ENCODE data around the gene PLEKHN1.

Gene PLEKHN1

GRCh38 chr1:978069-978834 lies 12.0 kb downstream of the PLEKHN1 start:
- no peak for TF ChIP-seq CTCF (IDR thresholded peaks at IDR 0.05; ENCODE audit: insufficient read depth, low read depth, low read length, missing control alignments)
- no peak overlapping the region for H3K4me3 ChIP-seq (ENCODE audit: low read length)
- DNase-seq (ENCODE audit: low read depth): no peak

GRCh38 chr1:978835-979743 lies 12.8 kb downstream of the PLEKHN1 start:
- no peak overlapping the region for H3K4me3 ChIP-seq (ENCODE audit: low read length)
- no peak for TF ChIP-seq CTCF (IDR thresholded peaks at IDR 0.05; ENCODE audit: insufficient read depth, low read depth, low read length, missing control alignments)

GRCh38 chr1:979744-980072 lies 13.4 kb downstream of the PLEKHN1 start:
- no peak overlapping the region for H3K4me3 ChIP-seq (ENCODE audit: low read length)
- no peak for DNase-seq (ENCODE audit: low read depth)
- no peak for TF ChIP-seq CTCF (IDR thresholded peaks at IDR 0.05; ENCODE audit: insufficient read depth, low read depth, low read length, missing control alignments)

More at GRCh38 chr1:978835-979743, 12.8 kb downstream of the PLEKHN1 start:
- DNase-seq (ENCODE audit: low read depth): no peak

- TF ChIP-seq CTCF (IDR thresholded peaks at IDR 0.05; ENCODE audit: insufficient read depth, low read depth, low read length, missing control alignments): no peak
- no peak overlapping the region for H3K4me3 ChIP-seq (ENCODE audit: low read length)
Observed at GRCh38 chr1:980137-980571, 13.9 kb downstream of the PLEKHN1 start.

GRCh38 chr1:980602-981395 lies 14.5 kb downstream of the PLEKHN1 start:
- no peak overlapping the region for H3K4me3 ChIP-seq (ENCODE audit: low read length)
- no peak for TF ChIP-seq CTCF (IDR thresholded peaks at IDR 0.05; ENCODE audit: insufficient read depth, low read depth, low read length, missing control alignments)

More at GRCh38 chr1:980137-980571, 13.9 kb downstream of the PLEKHN1 start:
- DNase-seq (ENCODE audit: low read depth): peak; percentile 53

GRCh38 chr1:981491-981954 lies 15.2 kb downstream of the PLEKHN1 start:
- no peak overlapping the region for H3K4me3 ChIP-seq (ENCODE audit: low read length)
- no peak for TF ChIP-seq CTCF (IDR thresholded peaks at IDR 0.05; ENCODE audit: insufficient read depth, low read depth, low read length, missing control alignments)
- DNase-seq (ENCODE audit: low read depth): no peak

More at GRCh38 chr1:980602-981395, 14.5 kb downstream of the PLEKHN1 start:
- DNase-seq (ENCODE audit: low read depth): no peak
